Measurements from ENCODE around the gene CSK.

The CSK gene

DNA sequence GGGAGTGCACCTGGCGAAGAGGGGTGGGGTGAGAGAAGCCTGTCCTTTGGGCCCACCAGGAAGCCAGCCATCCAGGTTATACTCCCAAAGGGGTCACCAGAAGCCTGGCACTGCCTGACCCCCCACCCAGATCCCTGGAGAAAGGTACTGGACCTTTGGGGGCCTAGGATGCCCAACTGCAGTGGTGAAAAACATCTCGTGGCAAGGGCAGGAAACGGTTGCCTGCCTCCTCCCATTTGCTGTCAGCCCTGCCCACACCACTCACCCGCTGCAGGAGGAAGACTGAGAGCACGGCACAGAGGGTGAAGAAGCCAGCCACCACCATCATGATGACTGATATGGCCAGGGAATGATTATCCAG, 63.3 kb downstream of the CSK start:
- DNase-seq, result no peak

- DNase-seq, result no peak
Observed at GRCh38 chr15:74845581-74845980, 63.7 kb downstream of the CSK start.

DNA sequence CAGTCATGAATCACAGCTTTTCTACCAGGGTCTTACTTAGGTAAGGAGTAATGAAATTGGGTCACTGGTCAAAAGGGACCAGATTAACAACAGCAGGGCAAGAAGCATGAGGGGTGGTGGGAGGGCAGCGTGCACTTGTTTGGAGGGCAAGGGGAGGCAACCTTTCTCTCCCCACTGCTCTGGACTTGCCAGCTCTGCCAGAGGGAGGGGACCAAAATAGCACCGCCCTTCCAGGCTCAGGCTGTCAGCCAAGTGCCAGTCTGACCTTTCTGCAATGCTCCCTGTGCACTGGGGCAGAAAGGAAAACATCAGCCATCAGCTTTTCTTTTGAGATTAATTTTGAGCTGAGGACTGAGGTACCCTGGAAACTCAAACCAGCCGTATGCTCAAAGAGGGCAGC, 65.6 kb downstream of the CSK start:
- no peak for DNase-seq

- DNase-seq, result no peak
Observed at GRCh38 chr15:74850393-74850792, 68.5 kb downstream of the CSK start.

GRCh38 chr15:74851960-74852359, 70.1 kb downstream of the CSK start:
- no peak for DNase-seq
